OCI-LY1 (cell line): ENCODE data around the gene PIK3C2G.

ENCODE experiments used
- H2AFZ ChIP-seq: fragments of 200-600 bp; sonication (generic), shearing (Covaris generic); 2 replicates; pipeline ENCODE4 v1.6.0; 2014; ENCODE audit warnings: antibody characterized with exemption, mild to moderate bottlenecking, low read length
- H3F3A ChIP-seq: fragments of 200-600 bp; sonication (generic), shearing (Covaris generic); 2 replicates; pipeline ENCODE4 v1.6.0; 2014; ENCODE audit warnings: mild to moderate bottlenecking, antibody characterized with exemption, low read length, moderate library complexity; ENCODE audit not compliant: insufficient read depth
- H3K27ac ChIP-seq: fragments of 200-600 bp; sonication (generic); 2 replicates; pipeline ENCODE4 v1.5.1; 2014; ENCODE audit warnings: low read length, mixed run types, mild to moderate bottlenecking, low read depth; ENCODE audit not compliant: poor library complexity, severe bottlenecking
- H3K27me3 ChIP-seq: fragments of 200-600 bp; sonication (generic); 2 replicates; pipeline ENCODE4 v1.6.0; 2014; ENCODE audit warnings: antibody characterized with exemption, mild to moderate bottlenecking, low read length, moderate library complexity; ENCODE audit not compliant: insufficient read depth
- H3K36me3 ChIP-seq: fragments of 200-600 bp; sonication (generic); 2 replicates; pipeline ENCODE4 v1.6.1; 2014; ENCODE audit warnings: mild to moderate bottlenecking, antibody characterized with exemption, low read length, moderate library complexity, mixed read lengths; ENCODE audit not compliant: insufficient read depth
- H3K4me1 ChIP-seq: fragments of 200-600 bp; sonication (generic); 2 replicates; pipeline ENCODE4 v1.5.1; 2014; ENCODE audit warnings: mild to moderate bottlenecking, low read length, moderate library complexity; ENCODE audit not compliant: insufficient read depth, severe bottlenecking
- H3K4me2 ChIP-seq: fragments of 200-600 bp; sonication (generic), shearing (Covaris generic); 2 replicates; pipeline ENCODE4 v1.6.1; 2014; ENCODE audit warnings: low read length
- H3K4me3 ChIP-seq: fragments of 200-600 bp; sonication (generic); 2 replicates; pipeline ENCODE4 v1.5.1; 2014; ENCODE audit warnings: low read length, low read depth, mild to moderate bottlenecking, mixed read lengths; ENCODE audit not compliant: poor library complexity, severe bottlenecking
- H3K79me2 ChIP-seq: fragments of 200-600 bp; shearing (Covaris generic); 2 replicates; pipeline ENCODE4 v1.6.1; 2016; ENCODE audit warnings: mixed run types, low read length, mixed read lengths; ENCODE audit not compliant: insufficient read depth
- H3K9ac ChIP-seq: fragments of 200-600 bp; sonication (generic), shearing (Covaris generic); 2 replicates; pipeline ENCODE4 v1.6.1; 2014; ENCODE audit warnings: mild to moderate bottlenecking, low read length, mixed read lengths
- H3K9me2 ChIP-seq: fragments of 200-600 bp; sonication (generic), shearing (Covaris generic); 2 replicates; pipeline ENCODE4 v1.6.1; 2014; ENCODE audit warnings: low read depth, mild to moderate bottlenecking, low read length, mixed read lengths
- H3K9me3 ChIP-seq: fragments of 200-600 bp; shearing (Covaris generic); 2 replicates; pipeline ENCODE4 v1.6.1; 2014; ENCODE audit warnings: low read length, mixed read lengths
- H4K20me1 ChIP-seq: fragments of 200-600 bp; sonication (generic), shearing (Covaris generic); 2 replicates; pipeline ENCODE4 v1.6.0; 2016; ENCODE audit warnings: mild to moderate bottlenecking, low read length; ENCODE audit not compliant: insufficient read depth
- EZH2 ChIP-seq: fragments of 200-600 bp; sonication (generic), shearing (Covaris generic); IDR thresholded peaks from 2 replicates; pipeline ENCODE4 v1.8.0; 2017; ENCODE audit warnings: borderline replicate concordance, mixed run types, mild to moderate bottlenecking, antibody characterized with exemption, low read length, moderate library complexity, mixed read lengths
- TF ChIP-seq, protein P1 (sequence below): fragments of 200-600 bp; sonication (generic), shearing (Covaris generic); IDR thresholded peaks from 2 replicates; pipeline ENCODE4 v1.5.1; 2017; ENCODE audit warnings: mild to moderate bottlenecking, antibody characterized with exemption, low read length, moderate library complexity, mixed read lengths

Gene PIK3C2G

DNA sequence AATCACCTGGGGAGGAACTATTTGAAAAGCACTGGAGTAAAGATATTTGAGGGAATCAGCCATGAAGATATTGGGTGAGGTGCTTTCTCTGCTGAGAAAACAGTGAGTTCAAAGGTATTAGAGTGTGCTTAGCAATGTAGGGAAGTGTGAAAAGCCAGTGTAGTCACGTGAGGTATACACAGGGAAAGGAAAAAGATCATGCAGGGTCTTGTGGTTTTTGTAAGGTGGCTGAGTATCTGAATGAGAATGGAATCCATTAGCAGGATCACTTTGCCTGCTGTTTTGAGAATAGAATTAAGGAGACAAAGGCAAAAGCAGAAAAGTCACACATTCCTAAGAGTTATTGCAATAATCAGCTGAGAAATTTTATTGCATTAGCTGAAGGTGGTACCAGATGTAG, 193.0 kb downstream of the PIK3C2G start:
- Histone ChIP-seq H3K9me2 (no peaks in the 10 kb centered on the region), H3K9ac (no peak overlapping the region), H3K4me1 (no peaks in the 10 kb centered on the region), H3K27me3 (no peaks in the 10 kb centered on the region), H3K4me2 (no peak overlapping the region), H3K9me3 (no peaks in the 10 kb centered on the region), H3K36me3 (no peaks in the 10 kb centered on the region), H3K27ac (no peak overlapping the region), H2AFZ (no peak overlapping the region), H4K20me1 (no peaks in the 10 kb centered on the region), H3K4me3 (no peak overlapping the region), H3K79me2 (no peaks in the 10 kb centered on the region), H3F3A (no peaks in the 10 kb centered on the region)
- no peak for TF ChIP-seq EZH2
- TF ChIP-seq, protein P1, sequence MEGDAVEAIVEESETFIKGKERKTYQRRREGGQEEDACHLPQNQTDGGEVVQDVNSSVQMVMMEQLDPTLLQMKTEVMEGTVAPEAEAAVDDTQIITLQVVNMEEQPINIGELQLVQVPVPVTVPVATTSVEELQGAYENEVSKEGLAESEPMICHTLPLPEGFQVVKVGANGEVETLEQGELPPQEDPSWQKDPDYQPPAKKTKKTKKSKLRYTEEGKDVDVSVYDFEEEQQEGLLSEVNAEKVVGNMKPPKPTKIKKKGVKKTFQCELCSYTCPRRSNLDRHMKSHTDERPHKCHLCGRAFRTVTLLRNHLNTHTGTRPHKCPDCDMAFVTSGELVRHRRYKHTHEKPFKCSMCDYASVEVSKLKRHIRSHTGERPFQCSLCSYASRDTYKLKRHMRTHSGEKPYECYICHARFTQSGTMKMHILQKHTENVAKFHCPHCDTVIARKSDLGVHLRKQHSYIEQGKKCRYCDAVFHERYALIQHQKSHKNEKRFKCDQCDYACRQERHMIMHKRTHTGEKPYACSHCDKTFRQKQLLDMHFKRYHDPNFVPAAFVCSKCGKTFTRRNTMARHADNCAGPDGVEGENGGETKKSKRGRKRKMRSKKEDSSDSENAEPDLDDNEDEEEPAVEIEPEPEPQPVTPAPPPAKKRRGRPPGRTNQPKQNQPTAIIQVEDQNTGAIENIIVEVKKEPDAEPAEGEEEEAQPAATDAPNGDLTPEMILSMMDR = no peak

DNA sequence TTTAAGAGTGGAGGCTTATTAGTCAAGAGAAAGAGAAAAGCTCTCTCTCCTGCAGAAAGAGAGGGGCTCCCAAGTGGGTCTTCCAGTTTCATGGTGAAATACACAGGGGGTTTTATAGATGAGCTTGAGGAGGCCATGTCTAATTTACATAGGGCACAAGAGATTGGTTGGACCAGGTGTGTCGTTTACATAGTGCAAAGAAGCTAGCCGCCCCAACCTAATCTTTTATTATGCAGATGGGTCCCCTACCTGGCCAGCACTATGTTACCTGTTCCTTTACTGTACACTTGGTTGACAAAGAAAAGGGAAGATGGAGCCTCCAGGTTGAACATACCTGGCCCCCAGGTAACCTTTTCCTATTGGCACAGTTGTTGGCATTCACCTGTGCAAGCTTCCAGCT, 195.0 kb downstream of the PIK3C2G start:
- H3K79me2 ChIP-seq = no peaks in the 10 kb centered on the region
- no peaks in the 10 kb centered on the region for H3K36me3 ChIP-seq
- H3F3A ChIP-seq = no peaks in the 10 kb centered on the region
- no peaks in the 10 kb centered on the region for H4K20me1 ChIP-seq
- H2AFZ ChIP-seq = no peak overlapping the region
- no peak for TF ChIP-seq EZH2
- H3K9me2 ChIP-seq = no peaks in the 10 kb centered on the region
- no peak overlapping the region for H3K4me2 ChIP-seq
- no peak overlapping the region for H3K4me3 ChIP-seq
- H3K27ac ChIP-seq = no peak overlapping the region
- no peaks in the 10 kb centered on the region for H3K9me3 ChIP-seq
- no peaks in the 10 kb centered on the region for H3K27me3 ChIP-seq
- no peaks in the 10 kb centered on the region for H3K4me1 ChIP-seq
- H3K9ac ChIP-seq = no peak overlapping the region

DNA sequence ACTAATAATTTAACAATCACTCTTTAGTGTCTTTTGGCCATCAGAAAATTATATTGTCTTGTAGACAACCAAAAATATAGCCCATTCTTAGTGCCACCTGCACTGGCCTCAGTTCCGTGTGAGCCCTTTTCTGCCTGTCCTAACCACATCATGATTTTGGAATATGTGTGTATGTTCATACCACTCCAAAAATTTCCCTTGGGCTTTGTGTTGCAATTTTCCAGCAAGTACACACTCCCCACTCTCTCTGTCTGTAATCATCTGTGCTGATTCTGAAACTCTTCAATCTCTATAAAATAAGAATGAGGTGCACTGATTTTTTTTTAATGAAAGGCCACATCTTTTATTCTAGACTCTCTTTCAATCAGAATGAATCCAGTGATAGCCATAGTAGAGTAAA, 196.0 kb downstream of the PIK3C2G start:
- no peaks in the 10 kb centered on the region for H3K79me2 ChIP-seq
- H4K20me1 ChIP-seq = no peaks in the 10 kb centered on the region
- no peak overlapping the region for H3K27ac ChIP-seq
- no peaks in the 10 kb centered on the region for H3K27me3 ChIP-seq
- H3K4me1 ChIP-seq = no peaks in the 10 kb centered on the region
- H3K4me2 ChIP-seq = no peak overlapping the region
- no peaks in the 10 kb centered on the region for H3K9me2 ChIP-seq
- H3F3A ChIP-seq = no peaks in the 10 kb centered on the region
- H3K36me3 ChIP-seq = no peaks in the 10 kb centered on the region
- no peaks in the 10 kb centered on the region for H3K9me3 ChIP-seq
- no peak overlapping the region for H2AFZ ChIP-seq
- no peak for TF ChIP-seq EZH2
- TF ChIP-seq, protein P1 = no peak
- H3K9ac ChIP-seq = no peak overlapping the region
- H3K4me3 ChIP-seq = no peak overlapping the region

DNA sequence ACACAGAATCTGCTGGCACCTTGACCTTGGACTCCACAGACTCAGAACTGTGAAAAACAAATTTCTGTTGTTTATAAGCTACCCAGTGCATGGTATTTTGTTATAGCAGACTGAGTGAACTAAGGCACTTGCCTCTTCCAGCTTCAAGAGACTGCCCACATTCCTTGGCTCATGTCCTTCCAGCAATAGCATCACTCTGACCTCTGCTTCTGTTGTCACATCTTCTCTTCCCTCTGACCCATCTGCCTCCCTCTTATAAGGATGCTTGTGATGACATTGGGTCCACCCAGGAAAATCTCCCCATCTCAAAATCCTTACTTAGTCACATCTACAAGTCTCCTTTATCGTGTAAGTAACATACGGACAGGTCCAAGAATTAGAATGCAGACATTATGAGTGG, 200.4 kb downstream of the PIK3C2G start:
- no peaks in the 10 kb centered on the region; the same call in 1 of the 2 replicates for H3F3A ChIP-seq
- no peaks in the 10 kb centered on the region for H3K9me3 ChIP-seq
- H3K27me3 ChIP-seq = no peaks in the 10 kb centered on the region
- no peak overlapping the region for H3K27ac ChIP-seq
- H3K4me1 ChIP-seq = no peaks in the 10 kb centered on the region
- no peaks in the 10 kb centered on the region for H3K36me3 ChIP-seq
- no peak overlapping the region for H2AFZ ChIP-seq
- no peak overlapping the region for H3K9ac ChIP-seq
- TF ChIP-seq EZH2 = no peak
- TF ChIP-seq, protein P1 = no peak
- H3K4me2 ChIP-seq = no peak overlapping the region
- H3K4me3 ChIP-seq = no peak overlapping the region
- no peaks in the 10 kb centered on the region for H3K79me2 ChIP-seq
- no peaks in the 10 kb centered on the region for H4K20me1 ChIP-seq
- no peaks in the 10 kb centered on the region for H3K9me2 ChIP-seq
